Mesothelial cell of epicardium (in vitro differentiated cells): Measurements from ENCODE around the gene RBP5. TPM values are rescaled to one million over a fixed set of nuclear protein-coding genes. Genes with fewer than 3 reads are reported as not detected.

ENCODE experiments used
- DNase-seq, 2 experiments: peaks; one replicate each; pipeline ENCODE4 v3.0.0; 2021; ENCODE audit warnings: low spot score in 2 of 2; ENCODE audit not compliant: unreplicated experiment in 2 of 2
- H3K27ac Mint-ChIP-seq: 2 replicates; pipeline ENCODE4 v1.8.0; 2021; ENCODE audit warnings: mixed read lengths
- H3K27me3 Mint-ChIP-seq: 2 replicates; pipeline ENCODE4 v1.8.0; 2021; ENCODE audit warnings: low read depth, mixed read lengths
- H3K36me3 Mint-ChIP-seq: 2 replicates; pipeline ENCODE4 v1.8.0; 2021; ENCODE audit warnings: mixed read lengths
- H3K4me1 Mint-ChIP-seq: 2 replicates; pipeline ENCODE4 v1.8.0; 2021; ENCODE audit warnings: mixed read lengths
- H3K4me3 Mint-ChIP-seq: 2 replicates; pipeline ENCODE4 v1.8.0; 2021; ENCODE audit warnings: mild to moderate bottlenecking, moderate library complexity, mixed read lengths
- H3K9me3 Mint-ChIP-seq: 2 replicates; pipeline ENCODE4 v1.8.0; 2021; ENCODE audit warnings: mixed read lengths
- total RNA-seq: library from RNA; stranded (reverse); gene quantifications from 3 replicates; pipeline ENCODE4 v1.2.1, GENCODE V29; 2021
- TF ChIP-seq, protein P1 (sequence below): fragments of 200-600 bp; sonication (generic); IDR thresholded peaks from one replicate; pipeline ENCODE4 v1.5.0; 2021; ENCODE audit warnings: antibody characterized with exemption; ENCODE audit not compliant: unreplicated experiment

RBP5 gene, protein sequence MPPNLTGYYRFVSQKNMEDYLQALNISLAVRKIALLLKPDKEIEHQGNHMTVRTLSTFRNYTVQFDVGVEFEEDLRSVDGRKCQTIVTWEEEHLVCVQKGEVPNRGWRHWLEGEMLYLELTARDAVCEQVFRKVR
- total RNA-seq, result 2.1 to 2.5 TPM (median 2.3 TPM) in 3 replicates

DNA sequence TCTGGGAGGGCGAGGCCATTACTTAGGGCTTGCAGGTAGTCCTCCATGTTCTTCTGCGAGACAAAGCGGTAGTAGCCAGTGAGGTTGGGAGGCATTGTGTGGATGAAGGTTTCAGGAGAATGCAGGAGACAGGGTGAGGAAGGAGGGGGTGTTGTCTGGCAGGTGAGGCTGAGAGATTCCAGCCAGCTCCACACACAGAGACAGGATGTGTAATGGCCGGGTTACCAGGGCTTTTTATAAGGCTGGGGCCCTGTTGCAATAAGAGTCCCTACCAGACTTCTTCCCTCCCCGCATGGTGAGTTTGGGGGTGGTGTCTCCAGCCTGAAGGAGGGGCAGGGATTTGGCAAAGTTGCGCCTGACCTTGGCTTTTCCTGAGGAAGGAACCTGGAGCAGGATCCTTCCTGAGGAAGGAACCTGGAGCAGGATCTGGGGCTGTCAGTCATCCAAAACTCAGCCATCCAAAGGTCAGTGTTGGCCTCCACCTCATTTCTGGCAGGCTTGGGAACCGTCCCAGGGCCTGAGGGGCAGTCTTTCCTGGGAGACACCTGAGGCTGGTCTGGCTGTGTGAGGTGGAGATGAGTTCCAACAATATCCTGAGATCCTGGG lies at the start of gene RBP5:
Gene RBP5 (minus strand): TSS at position 209 of the 606 bp plus-strand sequence. CDS start 114 bp downstream, at position 95.
- no peaks in the 10 kb centered on the region for H3K36me3 Mint-ChIP-seq
- DNase-seq, result no peak
- peak within 1 kb of the TSS; percentile 90 for H3K4me3 Mint-ChIP-seq
- no peaks in the 10 kb centered on the region for H3K9me3 Mint-ChIP-seq
- TF ChIP-seq, protein P1, sequence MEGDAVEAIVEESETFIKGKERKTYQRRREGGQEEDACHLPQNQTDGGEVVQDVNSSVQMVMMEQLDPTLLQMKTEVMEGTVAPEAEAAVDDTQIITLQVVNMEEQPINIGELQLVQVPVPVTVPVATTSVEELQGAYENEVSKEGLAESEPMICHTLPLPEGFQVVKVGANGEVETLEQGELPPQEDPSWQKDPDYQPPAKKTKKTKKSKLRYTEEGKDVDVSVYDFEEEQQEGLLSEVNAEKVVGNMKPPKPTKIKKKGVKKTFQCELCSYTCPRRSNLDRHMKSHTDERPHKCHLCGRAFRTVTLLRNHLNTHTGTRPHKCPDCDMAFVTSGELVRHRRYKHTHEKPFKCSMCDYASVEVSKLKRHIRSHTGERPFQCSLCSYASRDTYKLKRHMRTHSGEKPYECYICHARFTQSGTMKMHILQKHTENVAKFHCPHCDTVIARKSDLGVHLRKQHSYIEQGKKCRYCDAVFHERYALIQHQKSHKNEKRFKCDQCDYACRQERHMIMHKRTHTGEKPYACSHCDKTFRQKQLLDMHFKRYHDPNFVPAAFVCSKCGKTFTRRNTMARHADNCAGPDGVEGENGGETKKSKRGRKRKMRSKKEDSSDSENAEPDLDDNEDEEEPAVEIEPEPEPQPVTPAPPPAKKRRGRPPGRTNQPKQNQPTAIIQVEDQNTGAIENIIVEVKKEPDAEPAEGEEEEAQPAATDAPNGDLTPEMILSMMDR, result no peak
- H3K4me1 Mint-ChIP-seq, result peaks cover 25% of the 10 kb centered on the region
- H3K27me3 Mint-ChIP-seq, result no peaks in the 10 kb centered on the region
- H3K27ac Mint-ChIP-seq, result peak within 1 kb of the TSS; percentile 89

DNA sequence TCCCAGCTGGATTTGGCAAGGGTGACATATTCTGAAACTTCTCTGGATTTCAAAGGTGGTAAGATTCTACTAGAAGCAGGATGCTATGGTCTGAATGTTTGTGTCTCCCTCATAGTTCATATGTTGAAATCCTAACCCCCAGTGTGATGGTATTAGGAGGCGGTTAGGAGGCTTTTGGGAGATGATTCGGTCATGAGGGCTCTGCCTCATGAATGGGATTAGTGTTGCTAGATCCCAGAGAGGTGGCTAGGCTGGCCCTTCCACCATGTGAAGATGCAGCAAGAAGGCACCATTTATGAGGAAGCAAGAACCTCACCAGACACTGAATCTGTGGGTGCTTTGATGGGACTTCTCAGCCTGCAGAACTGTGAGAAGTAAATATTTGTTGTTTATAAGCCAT lies 49.8 kb upstream of the RBP5 start:
- no peak overlapping the region for H3K4me3 Mint-ChIP-seq
- DNase-seq, result no peak
- H3K9me3 Mint-ChIP-seq, result peaks cover 26% of the 10 kb centered on the region
- H3K27me3 Mint-ChIP-seq, result peaks cover 34% of the 10 kb centered on the region
- H3K27ac Mint-ChIP-seq, result no peak overlapping the region
- H3K36me3 Mint-ChIP-seq, result no peaks in the 10 kb centered on the region
- TF ChIP-seq, protein P1, result no peak
- no peaks in the 10 kb centered on the region for H3K4me1 Mint-ChIP-seq

DNA sequence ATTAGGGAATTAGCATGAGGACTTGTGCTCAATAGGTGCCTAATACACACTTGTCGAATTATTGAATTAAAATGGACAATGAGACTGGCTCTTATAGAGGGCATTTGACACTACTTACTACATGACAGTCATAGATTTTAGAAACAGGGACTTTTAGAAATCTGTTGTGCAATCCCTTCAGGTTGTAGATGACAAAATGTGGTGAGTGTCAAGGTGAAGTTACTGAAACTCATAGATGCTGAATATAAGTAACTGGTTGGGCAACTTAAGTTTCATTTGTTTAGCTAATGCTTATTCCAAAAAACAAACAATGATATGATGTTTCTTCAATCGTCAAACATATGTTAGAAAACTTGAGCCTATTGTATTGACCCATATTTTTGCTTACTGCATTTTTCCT lies 47.9 kb upstream of the RBP5 start:
- peaks cover 39% of the 10 kb centered on the region for H3K9me3 Mint-ChIP-seq

GRCh38 chr12:7175493-7175892 lies 46.8 kb upstream of the RBP5 start:
- H3K36me3 Mint-ChIP-seq, result no peaks in the 10 kb centered on the region
- peaks cover 48% of the 10 kb centered on the region for H3K9me3 Mint-ChIP-seq
- no peak overlapping the region for H3K27ac Mint-ChIP-seq
- no peaks in the 10 kb centered on the region for H3K4me1 Mint-ChIP-seq
- H3K27me3 Mint-ChIP-seq, result peaks cover 18% of the 10 kb centered on the region
- H3K4me3 Mint-ChIP-seq, result no peak overlapping the region
- TF ChIP-seq, protein P1, result no peak
- DNase-seq, result no peak

More for the DNA sequence above, 47.9 kb upstream of the RBP5 start:
- DNase-seq, result no peak
- no peaks in the 10 kb centered on the region for H3K36me3 Mint-ChIP-seq
- H3K4me1 Mint-ChIP-seq, result no peaks in the 10 kb centered on the region
- peaks cover 25% of the 10 kb centered on the region for H3K27me3 Mint-ChIP-seq
- TF ChIP-seq, protein P1, result no peak
- H3K27ac Mint-ChIP-seq, result no peak overlapping the region
- no peak overlapping the region for H3K4me3 Mint-ChIP-seq

DNA sequence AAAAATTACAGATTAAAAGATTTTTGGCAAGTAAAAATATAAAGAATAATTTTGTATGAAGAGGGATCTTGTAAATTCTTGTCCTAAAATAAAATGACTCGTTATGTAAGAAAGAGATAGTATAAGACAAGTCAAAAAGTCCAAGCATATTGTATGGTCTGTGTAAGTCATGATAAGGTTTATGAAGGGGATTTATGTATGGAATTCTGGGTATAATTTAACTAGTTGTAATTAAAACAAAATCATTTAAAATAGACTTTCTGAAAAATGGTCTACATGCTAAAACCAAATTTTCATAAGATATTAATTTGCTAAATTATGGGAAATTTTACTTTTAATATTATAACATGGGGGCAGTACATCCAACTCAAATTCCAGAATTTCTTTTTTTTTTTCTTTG lies 43.2 kb upstream of the RBP5 start:
- Mint-ChIP-seq H3K27me3 (peaks cover 4% of the 10 kb centered on the region), H3K4me3 (no peak overlapping the region), H3K9me3 (peaks cover 67% of the 10 kb centered on the region), H3K4me1 (no peaks in the 10 kb centered on the region), H3K36me3 (peaks cover 7% of the 10 kb centered on the region), H3K27ac (no peak overlapping the region)
- TF ChIP-seq, protein P1, result no peak
- no peak for DNase-seq
